HG03460 (cell line): Measurements from ENCODE around the gene RANBP3.

ENCODE experiments used
- ATAC-seq: cut with Tn5 transposase; IDR thresholded peaks from one replicate; pipeline ENCODE4 v1.9.1; 2021; ENCODE audit not compliant: unreplicated experiment

The RANBP3 gene

GRCh38 chr19:5932146-5932545 lies 45.8 kb downstream of the RANBP3 start:
- ATAC-seq, result no peak

- ATAC-seq, result no peak
Measured at GRCh38 chr19:5931251-5931650, 46.7 kb downstream of the RANBP3 start.

DNA sequence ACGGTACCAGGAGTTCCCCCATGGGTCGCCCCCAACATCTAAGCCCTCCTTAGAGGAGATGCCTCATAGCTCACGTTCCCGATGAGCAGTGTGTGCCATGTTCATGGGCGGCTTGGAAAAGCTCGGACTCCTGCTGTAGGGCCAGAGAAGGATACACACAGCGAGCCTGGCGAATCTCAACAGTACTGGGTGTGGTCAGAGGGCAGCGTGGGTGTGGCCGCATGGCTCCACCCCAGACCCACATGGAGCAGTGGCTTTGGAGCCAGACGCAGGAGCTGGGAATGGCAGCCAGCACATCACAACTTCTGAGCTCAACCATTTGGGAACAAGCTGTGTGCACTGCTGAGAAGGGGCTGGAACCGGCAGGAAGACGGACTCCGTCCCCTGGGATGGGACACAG lies 48.3 kb downstream of the RANBP3 start:
- no peak for ATAC-seq

GRCh38 chr19:5929179-5929578 lies 48.8 kb downstream of the RANBP3 start:
- no peak for ATAC-seq

DNA sequence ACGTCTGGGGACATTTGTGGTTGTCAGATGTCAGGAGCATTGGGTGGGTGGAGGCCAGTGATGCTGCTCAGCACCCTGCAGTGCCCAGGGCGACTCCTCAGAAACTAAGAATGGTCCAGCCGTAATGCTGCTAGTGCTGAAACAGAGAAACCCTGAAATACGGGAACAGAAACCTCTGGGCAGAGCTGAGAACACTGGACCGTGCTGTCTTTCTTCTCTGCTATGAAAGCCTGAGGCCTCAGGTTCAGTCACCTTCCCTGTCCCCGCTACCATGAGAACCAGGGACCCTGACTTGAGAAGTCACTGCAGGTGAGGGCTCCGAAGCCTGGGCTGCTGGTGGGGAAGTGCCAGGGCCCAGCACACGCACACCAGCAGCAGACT lies 50.5 kb downstream of the RANBP3 start:
- ATAC-seq, result no peak

DNA sequence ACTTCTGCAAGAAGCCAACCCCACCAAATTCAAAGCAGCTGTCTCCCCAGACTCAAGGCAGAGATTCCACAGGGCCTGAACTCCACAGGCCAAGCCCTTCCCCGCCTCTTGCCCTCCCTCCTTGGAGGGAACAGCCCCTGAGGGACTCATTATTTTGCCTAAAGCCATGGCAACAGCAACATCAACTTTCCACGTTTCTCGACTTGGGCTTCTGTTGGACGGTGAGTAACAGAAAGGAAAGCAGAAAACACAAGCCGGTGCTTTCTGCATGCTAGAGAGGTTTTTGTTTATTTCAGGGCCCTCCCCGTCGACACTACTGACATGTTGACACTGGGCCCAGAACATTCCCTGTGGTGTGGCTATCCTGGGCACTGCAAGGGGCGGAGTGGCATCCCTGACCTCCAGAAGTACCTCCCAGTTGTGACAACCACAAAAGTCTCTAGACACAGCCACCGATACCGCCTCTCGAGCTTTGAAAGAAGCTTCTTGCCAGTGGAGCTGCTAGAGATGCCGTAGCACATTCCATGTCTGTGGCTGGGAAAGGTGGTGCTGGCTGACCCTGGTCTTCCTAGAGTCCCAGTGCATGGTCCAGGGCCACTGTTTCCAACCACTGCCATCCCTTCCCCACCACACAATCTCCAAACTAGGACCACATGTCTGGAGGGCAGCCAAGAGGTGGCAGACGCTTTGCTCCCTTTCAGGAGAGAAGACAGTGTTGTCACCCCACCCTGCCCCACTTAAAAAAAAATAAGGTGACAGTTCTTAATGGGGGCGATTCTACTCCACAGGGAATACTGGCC lies 51.1 kb downstream of the RANBP3 start:
- no peak for ATAC-seq

DNA sequence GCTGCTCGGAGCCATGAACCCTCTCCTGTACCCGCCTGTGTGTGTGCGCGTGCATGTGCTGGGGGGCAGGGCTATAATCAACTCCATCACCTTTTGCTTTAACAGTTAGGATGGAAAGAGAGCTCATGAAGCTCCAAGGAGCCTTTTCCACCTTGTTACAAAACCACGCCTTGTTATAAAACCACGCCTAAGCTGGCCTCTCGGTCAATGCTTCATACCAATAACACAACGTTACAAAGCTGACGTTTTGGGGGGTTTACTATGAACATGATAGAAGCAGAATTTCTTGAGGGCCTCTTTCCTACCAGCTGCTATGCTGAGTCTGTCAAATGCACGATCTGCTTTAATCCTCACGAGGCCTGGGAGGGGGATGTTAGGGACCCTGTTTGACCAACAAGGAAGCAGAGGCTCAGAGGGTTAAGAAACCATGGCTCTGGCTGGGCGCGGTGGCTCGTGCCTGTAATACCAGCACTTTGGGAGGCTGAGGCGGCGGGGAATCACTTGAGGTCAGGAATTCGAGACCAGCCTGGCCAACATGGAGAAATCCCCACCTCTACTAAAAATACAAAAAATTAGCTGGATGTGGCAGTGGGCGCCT lies 52.0 kb downstream of the RANBP3 start:
- ATAC-seq, result no peak

DNA sequence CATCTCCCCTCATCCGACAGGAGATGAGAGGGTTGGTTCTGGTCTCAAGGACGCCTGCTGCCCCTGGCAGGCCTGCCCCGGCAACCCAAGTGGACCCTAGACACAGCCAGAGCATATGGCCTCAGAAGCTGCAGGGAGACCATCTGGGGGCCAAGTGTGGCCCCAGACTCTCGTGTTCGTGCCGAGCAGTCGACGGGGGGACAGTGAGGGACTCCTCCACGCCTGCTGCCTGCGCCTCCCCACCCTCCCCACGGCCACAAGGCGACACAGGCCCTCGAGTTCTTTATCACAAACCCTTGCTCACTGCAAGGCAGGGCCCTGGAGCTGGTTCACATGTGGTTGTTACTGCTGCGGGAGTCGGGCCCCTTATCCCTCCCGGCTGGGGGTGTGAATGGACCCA lies 54.6 kb downstream of the RANBP3 start:
- no peak for ATAC-seq

DNA sequence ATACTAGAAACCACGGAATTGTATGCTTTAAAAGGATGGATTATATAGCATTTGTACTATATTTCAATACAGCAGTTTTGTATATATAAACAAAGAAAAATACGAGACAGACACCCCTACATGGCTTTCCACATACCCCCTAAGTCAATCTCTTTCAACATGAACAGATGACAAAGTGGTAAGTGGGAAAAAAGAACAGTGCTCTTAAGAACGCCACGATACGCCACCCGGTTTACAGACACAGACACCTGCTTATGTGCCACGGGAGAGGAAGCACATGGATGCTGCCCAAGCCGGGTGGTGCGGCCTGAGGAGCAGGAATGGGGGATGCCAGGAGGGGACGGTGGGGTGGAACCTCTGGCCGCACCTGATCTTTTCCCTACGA lies 55.8 kb downstream of the RANBP3 start:
- no peak for ATAC-seq

DNA sequence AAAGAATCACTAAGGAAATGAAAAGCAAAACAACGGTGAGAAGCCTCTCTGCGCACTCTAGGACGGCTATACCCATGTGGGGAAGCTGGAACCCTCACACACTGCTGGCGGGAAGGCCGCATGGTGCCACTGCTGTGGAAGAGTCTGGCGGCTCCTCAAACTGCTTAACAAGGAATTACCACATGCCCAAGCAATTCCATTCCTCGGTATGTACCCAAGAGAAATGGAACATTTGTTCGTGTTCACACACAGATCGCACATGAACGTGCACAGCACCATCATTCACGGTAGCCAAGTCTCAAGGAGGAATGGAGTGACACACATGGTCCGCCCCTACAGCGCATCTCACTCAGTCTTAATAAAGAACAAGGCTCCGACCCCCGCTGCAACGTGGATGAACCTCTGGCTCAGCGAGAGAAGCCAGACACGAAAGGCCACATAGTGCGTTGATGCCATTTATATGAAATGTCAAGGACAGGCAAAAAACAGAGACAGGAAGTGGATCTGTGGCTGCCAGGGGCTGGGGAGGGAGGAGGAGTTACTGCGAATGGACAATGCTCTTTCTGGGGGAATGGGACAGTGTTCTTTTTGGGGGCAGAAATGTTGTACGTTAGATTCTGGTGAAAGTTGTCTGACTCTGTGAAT lies 56.3 kb downstream of the RANBP3 start:
- ATAC-seq, result no peak

- ATAC-seq, result no peak
Measured at GRCh38 chr19:5918463-5919079, 59.4 kb downstream of the RANBP3 start.

GRCh38 chr19:5917431-5918107 lies 60.4 kb downstream of the RANBP3 start:
- ATAC-seq, result no peak

- no peak for ATAC-seq
Measured at GRCh38 chr19:5916181-5916708, 61.7 kb downstream of the RANBP3 start.

DNA sequence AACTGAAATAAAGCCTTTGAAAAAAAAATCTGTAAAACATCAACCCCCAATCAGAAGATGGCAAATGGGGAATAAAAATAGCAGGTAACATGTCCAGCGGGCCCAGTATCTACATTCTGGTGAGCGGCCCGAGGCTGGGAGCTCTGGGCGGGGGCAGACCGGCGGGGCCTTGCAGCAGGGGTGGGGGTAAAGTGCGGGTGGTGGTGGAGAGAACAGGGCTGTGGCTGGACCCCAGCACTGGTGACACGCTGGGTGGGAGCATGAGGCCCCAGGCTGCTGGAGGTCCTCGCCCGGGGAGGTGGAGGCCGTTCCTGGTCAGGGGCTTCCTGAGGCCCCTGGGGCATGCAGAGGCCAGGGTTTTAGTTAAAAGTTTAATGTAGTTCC lies 62.2 kb downstream of the RANBP3 start:
- no peak for ATAC-seq

GRCh38 chr19:5914946-5915781 lies 62.8 kb downstream of the RANBP3 start:
- no peak for ATAC-seq

DNA sequence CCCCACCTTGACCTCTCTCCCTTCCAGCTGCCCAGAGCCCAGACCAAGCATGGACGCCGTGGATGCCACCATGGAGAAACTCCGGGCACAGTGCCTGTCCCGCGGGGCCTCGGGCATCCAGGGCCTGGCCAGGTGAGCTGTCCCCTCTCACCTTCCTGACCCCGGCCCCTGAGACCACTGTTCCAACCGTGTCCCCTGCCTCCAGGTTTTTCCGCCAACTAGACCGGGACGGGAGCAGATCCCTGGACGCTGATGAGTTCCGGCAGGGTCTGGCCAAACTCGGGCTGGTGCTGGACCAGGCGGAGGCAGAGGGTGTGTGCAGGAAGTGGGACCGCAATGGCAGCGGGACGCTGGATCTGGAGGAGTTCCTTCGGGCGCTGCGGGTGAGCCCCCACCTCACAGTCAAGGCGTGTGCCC lies 63.6 kb downstream of the RANBP3 start:
- ATAC-seq, result no peak

GRCh38 chr19:5913739-5914357 lies 64.1 kb downstream of the RANBP3 start, which contains the start of gene CAPS:
TSS of gene CAPS (plus strand) at chr19:5914254. CDS start at chr19:5914407, 153 bp downstream.
- no peak for ATAC-seq

DNA sequence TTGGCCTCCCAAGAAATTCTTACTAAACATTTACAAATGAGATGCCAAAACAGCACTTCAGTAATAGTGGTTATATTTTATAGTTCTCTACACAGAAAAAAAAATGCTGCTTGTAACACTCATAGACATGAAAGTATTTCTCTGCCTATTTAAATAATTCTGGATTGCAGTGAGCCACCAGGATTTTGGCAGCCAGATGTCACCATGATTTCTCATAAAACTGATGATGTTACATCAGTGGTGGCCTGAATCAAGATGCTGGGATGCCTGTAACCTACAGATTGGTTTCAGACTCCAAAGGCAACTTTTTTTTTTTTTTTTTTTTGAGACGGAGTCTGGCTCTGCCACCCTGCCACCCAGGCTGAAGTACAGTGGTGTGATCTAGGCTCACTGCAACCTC lies 66.6 kb downstream of the RANBP3 start:
- no peak for ATAC-seq

GRCh38 chr19:5910638-5910907 lies 67.4 kb downstream of the RANBP3 start:
- no peak for ATAC-seq
